IMR-90 (cell line): ENCODE data around the gene DNAAF2. TPM values are rescaled to one million over a fixed set of nuclear protein-coding genes. Genes with fewer than 3 reads are reported as not detected.

ENCODE experiments used
- ATAC-seq: fragments of 200-7000 bp; cut with Tn5 transposase; 2 replicates; pipeline ENCODE4 v1.9.1; 2020; ENCODE audit warnings: low read depth, mild to moderate bottlenecking, moderate library complexity
- BruUV-seq: library from RNA; stranded (reverse); fragments of 400-500 nt; replicated peaks from 2 replicates; lab custom pipeline; 2021; lab: Mats Ljungman, UMichigan
- CTCF ChIA-PET: fragments of 300-600 bp; formaldehyde crosslinking; extraction: SDS; loops from one replicate; lab custom pipeline; 2021; ENCODE audit warnings: antibody characterized with exemption; lab: Yijun Ruan, JAX
- POLR2A ChIA-PET: fragments of 300-600 bp; sonication (Branson Sonifier 250); formaldehyde crosslinking; loops from one replicate; lab custom pipeline; 2022; ENCODE audit warnings: antibody characterized with exemption; ENCODE audit not compliant: unreplicated experiment; lab: Charles Lee
- DNase-seq: peaks from one replicate; pipeline ENCODE4 v3.0.0; 2013
- H2AFZ ChIP-seq: replicated peaks from 2 replicates; pipeline ENCODE3; 2013; ENCODE audit warnings: low read length, mild to moderate bottlenecking; ENCODE audit not compliant: poor library complexity
- H2AK5ac ChIP-seq: 2 replicates; pipeline ENCODE4 v1.6.1; 2013; ENCODE audit warnings: low read depth, low read length, inconsistent platforms
- H2AK9ac ChIP-seq: replicated peaks from 2 replicates; pipeline ENCODE3; 2013; ENCODE audit warnings: mild to moderate bottlenecking, low read depth, low read length, moderate library complexity; ENCODE audit not compliant: poor library complexity
- H2BK120ac ChIP-seq: 2 replicates; pipeline ENCODE4 v1.6.1; 2013; ENCODE audit warnings: low read depth, low read length, inconsistent platforms
- H2BK15ac ChIP-seq: 3 replicates; pipeline ENCODE4 v1.6.1; 2013; ENCODE audit warnings: low read depth, low read length, inconsistent platforms
- H2BK20ac ChIP-seq: 2 replicates; pipeline ENCODE4 v1.6.1; 2013; ENCODE audit warnings: low read depth, mild to moderate bottlenecking, inconsistent platforms, low read length, moderate library complexity
- H2BK5ac ChIP-seq: 2 replicates; pipeline ENCODE4 v1.6.1; 2013; ENCODE audit warnings: mild to moderate bottlenecking, low read depth, low read length, inconsistent platforms; ENCODE audit not compliant: poor library complexity, severe bottlenecking
- H3K14ac ChIP-seq: replicated peaks from 2 replicates; pipeline ENCODE4 v1.6.1; 2013; ENCODE audit warnings: low read depth, low read length, inconsistent platforms
- H3K18ac ChIP-seq: 2 replicates; pipeline ENCODE4 v1.6.1; 2013; ENCODE audit warnings: low read depth, low read length, control low read depth
- H3K23ac ChIP-seq: 2 replicates; pipeline ENCODE4 v1.6.1; 2013; ENCODE audit warnings: low read depth, low read length, inconsistent platforms
- H3K27ac ChIP-seq: 2 replicates; pipeline ENCODE4 v1.5.1; 2013; ENCODE audit warnings: mild to moderate bottlenecking, control low read depth, low read length; ENCODE audit not compliant: insufficient read depth
- H3K27me3 ChIP-seq: 2 replicates; pipeline ENCODE4 v1.6.1; 2013; ENCODE audit warnings: low read length; ENCODE audit not compliant: control insufficient read depth, insufficient read depth
- H3K36me3 ChIP-seq: 2 replicates; pipeline ENCODE4 v1.6.1; 2013; ENCODE audit warnings: low read length, mixed read lengths; ENCODE audit not compliant: control insufficient read depth, insufficient read depth
- H3K4ac ChIP-seq: 2 replicates; pipeline ENCODE4 v1.6.1; 2013; ENCODE audit warnings: low read depth, low read length, inconsistent platforms
- H3K4me1 ChIP-seq: 2 replicates; pipeline ENCODE4 v1.6.1; 2013; ENCODE audit warnings: low read length, mixed read lengths; ENCODE audit not compliant: control insufficient read depth, insufficient read depth
- H3K4me2 ChIP-seq: 2 replicates; pipeline ENCODE4 v1.6.1; 2013; ENCODE audit warnings: low read depth, mild to moderate bottlenecking, control low read depth, low read length, moderate library complexity
- H3K4me3 ChIP-seq: 2 replicates; pipeline ENCODE4 v1.5.1; 2013; ENCODE audit warnings: low read depth, mild to moderate bottlenecking, control low read depth, low read length, moderate library complexity; ENCODE audit not compliant: insufficient read depth
- H3K56ac ChIP-seq: 2 replicates; pipeline ENCODE4 v1.6.1; 2013; ENCODE audit warnings: low read length, inconsistent platforms; ENCODE audit not compliant: insufficient read depth; ENCODE audit errors: extremely low read depth
- H3K79me1 ChIP-seq, 2 experiments: 2 replicates each; pipeline ENCODE4 v1.6.1; 2013; ENCODE audit warnings: low read length in 2 of 2, inconsistent platforms in 1 of 2, low read depth in 1 of 2
- H3K9ac ChIP-seq: 2 replicates; pipeline ENCODE4 v1.6.1; 2013; ENCODE audit warnings: low read depth, low read length, control low read depth
- H3K9me1 ChIP-seq: 2 replicates; pipeline ENCODE4 v1.6.1; 2013; ENCODE audit warnings: low read length, inconsistent platforms; ENCODE audit not compliant: insufficient read depth
- H3K9me3 ChIP-seq: 2 replicates; pipeline ENCODE4 v1.6.1; 2013; ENCODE audit warnings: low read length; ENCODE audit not compliant: control insufficient read depth, insufficient read depth
- H4K20me1 ChIP-seq: 2 replicates; pipeline ENCODE4 v1.6.1; 2013; ENCODE audit warnings: low read length, inconsistent platforms; ENCODE audit not compliant: insufficient read depth
- H4K5ac ChIP-seq: 2 replicates; pipeline ENCODE4 v1.6.1; 2013; ENCODE audit warnings: mild to moderate bottlenecking, low read depth, low read length, control low read depth
- H4K8ac ChIP-seq, 2 experiments: 2 replicates each; pipeline ENCODE4 v1.6.1; 2013; ENCODE audit warnings: low read depth in 2 of 2, low read length in 2 of 2, control low read depth in 1 of 2, inconsistent platforms in 1 of 2
- H4K91ac ChIP-seq: 2 replicates; pipeline ENCODE4 v1.6.1; 2013; ENCODE audit warnings: low read depth, low read length, inconsistent platforms; ENCODE audit not compliant: insufficient read depth
- BHLHE40 ChIP-seq: fragments of 150-350 bp; IDR thresholded peaks from 2 replicates; pipeline ENCODE4 v1.6.1; 2016; ENCODE audit warnings: mild to moderate bottlenecking, low read depth, low read length
- CEBPB ChIP-seq: IDR thresholded peaks from 2 replicates; pipeline ENCODE4 v1.6.1; 2012; ENCODE audit warnings: low read depth, low read length, improper control_type of control experiment
- CTCF ChIP-seq: conservative IDR thresholded peaks from 2 replicates; pipeline ENCODE4 v1.5.1; 2012; ENCODE audit warnings: mild to moderate bottlenecking, low read depth, low read length, improper control_type of control experiment
- ELK1 ChIP-seq: fragments of 150-350 bp; IDR thresholded peaks from 2 replicates; pipeline ENCODE4 v1.6.1; 2016; ENCODE audit warnings: low read depth, mild to moderate bottlenecking, low read length, moderate library complexity, borderline replicate concordance
- FOS ChIP-seq: fragments of 150-350 bp; IDR thresholded peaks from 2 replicates; pipeline ENCODE4 v1.6.1; 2016; ENCODE audit warnings: low read depth, low read length
- MAFK ChIP-seq: IDR thresholded peaks from 2 replicates; pipeline ENCODE4 v1.6.1; 2012; ENCODE audit warnings: low read depth, low read length, improper control_type of control experiment
- MAZ ChIP-seq: IDR thresholded peaks from 2 replicates; pipeline ENCODE4 v1.6.1; 2012; ENCODE audit warnings: low read depth, mild to moderate bottlenecking, low read length, improper control_type of control experiment, moderate library complexity, borderline replicate concordance
- POLR2A ChIP-seq: IDR thresholded peaks from 2 replicates; pipeline ENCODE4 v1.6.1; 2012; ENCODE audit warnings: mild to moderate bottlenecking, low read depth, low read length
- USF2 ChIP-seq: fragments of 150-350 bp; IDR thresholded peaks from 2 replicates; pipeline ENCODE4 v1.6.1; 2017; ENCODE audit warnings: mild to moderate bottlenecking, antibody characterized with exemption, low read length, low read depth
- WGBS, 2 experiments: methylation state at CpG; one replicate each; pipeline versions ENCODE4 v1.1.5 to v1.1.7; 2013; ENCODE audit warnings: missing lambda C conversion rate in 2 of 2; ENCODE audit not compliant: insufficient read length in 1 of 2; ENCODE audit errors: extremely low coverage in 2 of 2; 5-methylcytosine and 5-hydroxymethylcytosine counted together
- dilution Hi-C: fragments of 300-500 bp; cut with HindIII; formaldehyde crosslinking; loops from one replicate; pipeline ENCODE4 v1.14.3; 2018; ENCODE audit warnings: low sequenced_read_pairs; ENCODE audit not compliant: unreplicated experiment
- in situ Hi-C: fragments of 300-500 bp; cut with MboI; formaldehyde crosslinking; loops from 3 replicates; pipeline ENCODE4 v1.14.3; 2019; ENCODE audit warnings: low sequenced_read_pairs, inconsistent platforms, mixed read lengths
- intact Hi-C: fragments of 100-400 bp; cut with micrococcal nuclease; formaldehyde crosslinking; loops from 2 replicates; pipeline ENCODE4 v1.10.0; 2022
- polyA plus RNA-seq, 3 experiments: library from polyadenylated mRNA; depleted of rRNA; stranded (reverse); fragments of >200 nt; gene quantifications; 2 replicates each; pipeline ENCODE4 v1.2.3, GENCODE V29; 2012; ENCODE audit warnings: low replicate concordance in 1 of 3
- total RNA-seq: library from RNA; depleted of rRNA; stranded (reverse); fragments of >200 nt; gene quantifications from 2 replicates; pipeline ENCODE4 v1.2.3, GENCODE V29; 2012

DNAAF2 gene
- total and polyA plus RNA-seq, 2 of the 4 experiments (the other 2 are of a cell fraction), result 4.1 to 4.7 TPM

- WGBS, 2 experiments, result no CpG with 5 or more reads among the region's 6 CpGs
- H3K18ac ChIP-seq, result no peak overlapping the region
- in situ Hi-C loops, result no loop called here
- H2BK120ac ChIP-seq, result no peak overlapping the region
- H3K23ac ChIP-seq, result no peak overlapping the region
- H2AK5ac ChIP-seq, result no peak overlapping the region
- DNase-seq (no peak), ATAC-seq (no peak)
- H4K91ac ChIP-seq, result no peak overlapping the region
- BruUV-seq, result no TSS peak
- H3K27me3 ChIP-seq, result no peaks in the 10 kb centered on the region
- H3K9me3 ChIP-seq, result no peaks in the 10 kb centered on the region
- no peak overlapping the region for H2AK9ac ChIP-seq
- peaks cover 20% of the 10 kb centered on the region for H4K20me1 ChIP-seq
- H3K4me3 ChIP-seq, result no peak overlapping the region
- H4K5ac ChIP-seq, result no peak overlapping the region
- no peak overlapping the region for H2BK15ac ChIP-seq
- no peak overlapping the region for H3K4ac ChIP-seq
- H2AFZ ChIP-seq, result no peak overlapping the region
- no peak overlapping the region for H3K56ac ChIP-seq
- H3K4me1 ChIP-seq, result peaks cover 7% of the 10 kb centered on the region
- no peak overlapping the region for H3K14ac ChIP-seq
- intact Hi-C loops, result no loop called here
- ChIA-PET CTCF (no interaction called here), POLR2A (no interaction called here)
- no peak overlapping the region for H3K4me2 ChIP-seq
- no peak overlapping the region for H3K9ac ChIP-seq
- no peak overlapping the region for H2BK20ac ChIP-seq
- dilution Hi-C loops, result no loop called here
- peaks cover 10% of the 10 kb centered on the region for H3K9me1 ChIP-seq
- H4K8ac ChIP-seq, result peak overlapping the region in 1 of 2 experiments; percentile 30; a peak in 1 of 4 replicates
- TF ChIP-seq FOS, result no peak
- no peak for TF ChIP-seq USF2
- TF ChIP-seq MAFK, result no peak
- no peak for TF ChIP-seq BHLHE40
- TF ChIP-seq ELK1, result no peak
- TF ChIP-seq CTCF, result no peak
- no peak for TF ChIP-seq CEBPB
- no peak for TF ChIP-seq MAZ
- TF ChIP-seq POLR2A, result no peak
- H3K27ac ChIP-seq, result no peak overlapping the region
- peaks cover 14 to 41% of the 10 kb centered on the region in 2 experiments; a peak in 3 of 4 replicates for H3K79me1 ChIP-seq
- peaks cover 9% of the 10 kb centered on the region for H3K36me3 ChIP-seq
- peak overlapping the region; percentile 3 for H2BK5ac ChIP-seq
Measured at GRCh38 chr14:49615776-49616175, 19.3 kb downstream of the DNAAF2 start.
